ENCODE measurements around the gene TOP3A. TPM values are rescaled to one million over a fixed set of nuclear protein-coding genes. Genes with fewer than 3 reads are reported as not detected.

Gene TOP3A
- total RNA-seq, 1 donor from 2014 or later, result 41.5 TPM

- no peak for TF ChIP-seq CTCF (IDR thresholded peaks at IDR 0.05)
- DNase-seq (ENCODE audit: extremely low spot score, unreplicated experiment), result no peak
Observed at GRCh38 chr17:18257268-18257981, 57.4 kb downstream of the TOP3A start.

GRCh38 chr17:18256776-18257175, 58.0 kb downstream of the TOP3A start:
- TF ChIP-seq CTCF (IDR thresholded peaks at IDR 0.05), result no peak
- peaks cover 6% of the 10 kb centered on the region for H3K36me3 Mint-ChIP-seq (ENCODE audit: unreplicated experiment)
- H3K4me1 Mint-ChIP-seq (ENCODE audit: unreplicated experiment), result peaks cover 28% of the 10 kb centered on the region
- DNase-seq (ENCODE audit: extremely low spot score, unreplicated experiment), result no peak
- H3K9me3 Mint-ChIP-seq (ENCODE audit: unreplicated experiment), result no peaks in the 10 kb centered on the region
- H3K4me3 Mint-ChIP-seq (ENCODE audit: unreplicated experiment), result peak overlapping the region; percentile 94
- H3K27ac Mint-ChIP-seq (ENCODE audit: unreplicated experiment), result peak overlapping the region; percentile 89
- H3K27me3 Mint-ChIP-seq (ENCODE audit: unreplicated experiment), result no peaks in the 10 kb centered on the region

More at GRCh38 chr17:18257268-18257981, 57.4 kb downstream of the TOP3A start:
- Mint-ChIP-seq H3K4me3 (ENCODE audit: unreplicated experiment) (peak overlapping the region; percentile 94), H3K4me1 (ENCODE audit: unreplicated experiment) (peaks cover 32% of the 10 kb centered on the region), H3K27ac (ENCODE audit: unreplicated experiment) (peak overlapping the region; percentile 89), H3K36me3 (ENCODE audit: unreplicated experiment) (peaks cover 5% of the 10 kb centered on the region), H3K9me3 (ENCODE audit: unreplicated experiment) (no peaks in the 10 kb centered on the region), H3K27me3 (ENCODE audit: unreplicated experiment) (no peaks in the 10 kb centered on the region)

GRCh38 chr17:18256351-18256750, 58.4 kb downstream of the TOP3A start:
- Mint-ChIP-seq H3K27me3 (ENCODE audit: unreplicated experiment) (no peaks in the 10 kb centered on the region), H3K4me1 (ENCODE audit: unreplicated experiment) (peaks cover 24% of the 10 kb centered on the region), H3K4me3 (ENCODE audit: unreplicated experiment) (no peak overlapping the region), H3K36me3 (ENCODE audit: unreplicated experiment) (peaks cover 8% of the 10 kb centered on the region), H3K27ac (ENCODE audit: unreplicated experiment) (no peak overlapping the region), H3K9me3 (ENCODE audit: unreplicated experiment) (no peaks in the 10 kb centered on the region)
- no peak for TF ChIP-seq CTCF (IDR thresholded peaks at IDR 0.05)
- DNase-seq (ENCODE audit: extremely low spot score, unreplicated experiment), result no peak

- no peak overlapping the region for H3K27ac Mint-ChIP-seq (ENCODE audit: unreplicated experiment)
- peaks cover 20% of the 10 kb centered on the region for H3K4me1 Mint-ChIP-seq (ENCODE audit: unreplicated experiment)
- no peaks in the 10 kb centered on the region for H3K9me3 Mint-ChIP-seq (ENCODE audit: unreplicated experiment)
- no peak for TF ChIP-seq CTCF (IDR thresholded peaks at IDR 0.05)
- DNase-seq (ENCODE audit: extremely low spot score, unreplicated experiment), result no peak
- no peaks in the 10 kb centered on the region for H3K27me3 Mint-ChIP-seq (ENCODE audit: unreplicated experiment)
- H3K4me3 Mint-ChIP-seq (ENCODE audit: unreplicated experiment), result no peak overlapping the region
- H3K36me3 Mint-ChIP-seq (ENCODE audit: unreplicated experiment), result peaks cover 14% of the 10 kb centered on the region
Observed at GRCh38 chr17:18254888-18255649, 59.7 kb downstream of the TOP3A start.

Measured in osteocyte (in vitro differentiated cells).